HG02571 (cell line): ENCODE measurements around the gene STAT1.

Source experiments
- ATAC-seq: cut with Tn5 transposase; IDR thresholded peaks from one replicate; pipeline ENCODE4 v1.9.1; 2021; ENCODE audit warnings: mild to moderate bottlenecking, moderate library complexity; ENCODE audit not compliant: unreplicated experiment

The STAT1 gene

DNA sequence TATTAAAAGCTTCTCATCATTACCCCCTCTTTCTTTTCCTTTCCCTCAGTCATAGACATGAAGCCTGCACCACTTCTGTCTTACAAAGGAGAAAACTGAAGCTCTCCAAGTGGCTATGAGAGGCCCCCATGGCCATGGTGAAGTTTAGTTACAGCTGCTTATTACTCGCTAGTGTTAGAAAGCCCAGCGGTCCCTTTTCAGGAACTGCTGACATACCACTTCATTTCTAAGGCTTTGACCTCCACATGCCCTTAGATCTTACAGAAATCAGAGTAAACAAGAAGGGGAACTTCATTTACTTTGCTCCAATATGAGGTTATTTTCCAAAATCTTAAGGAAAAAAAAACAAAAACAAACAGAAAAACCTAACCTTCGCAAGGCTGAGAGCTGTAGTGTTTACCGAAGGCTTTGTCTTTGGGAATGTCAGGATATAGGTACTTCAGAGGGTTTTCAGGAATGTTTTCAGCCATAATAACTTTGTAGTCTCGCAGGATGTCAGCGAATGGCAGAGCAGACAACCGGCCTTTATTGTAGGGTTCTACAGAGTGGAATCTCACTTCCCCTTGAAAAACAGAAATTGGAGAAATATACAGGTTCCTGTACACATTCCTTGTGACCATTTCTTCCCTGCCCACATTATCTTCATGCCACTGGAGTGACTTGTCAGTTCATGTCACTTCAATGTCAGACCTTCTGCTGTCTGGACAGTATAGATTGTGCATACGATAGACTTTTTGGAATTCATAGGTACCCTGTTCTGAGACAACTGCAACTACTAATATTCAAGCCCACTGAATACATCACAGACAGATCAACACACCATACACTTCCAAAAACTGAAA is 18.8 kb upstream of the STAT1 start:
- no peak for ATAC-seq

DNA sequence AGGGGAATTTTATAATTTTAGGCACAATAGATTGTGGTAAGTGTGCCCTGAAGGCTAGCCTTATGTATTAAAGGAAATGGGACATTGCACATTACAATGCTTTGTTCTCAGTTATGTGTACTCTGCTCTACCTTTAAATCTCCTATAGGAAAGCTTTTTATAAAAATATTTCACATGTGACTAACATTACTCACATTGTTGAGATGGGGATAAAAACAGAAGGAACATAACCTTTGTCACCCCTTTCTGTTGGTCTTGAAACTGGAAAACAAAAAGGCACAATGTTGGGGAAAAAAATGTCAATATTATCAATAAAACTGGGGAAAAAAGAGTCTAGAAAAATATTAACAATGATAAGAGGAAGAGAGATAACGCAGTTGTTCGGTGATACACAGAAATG is 17.3 kb upstream of the STAT1 start:
- no peak for ATAC-seq

DNA sequence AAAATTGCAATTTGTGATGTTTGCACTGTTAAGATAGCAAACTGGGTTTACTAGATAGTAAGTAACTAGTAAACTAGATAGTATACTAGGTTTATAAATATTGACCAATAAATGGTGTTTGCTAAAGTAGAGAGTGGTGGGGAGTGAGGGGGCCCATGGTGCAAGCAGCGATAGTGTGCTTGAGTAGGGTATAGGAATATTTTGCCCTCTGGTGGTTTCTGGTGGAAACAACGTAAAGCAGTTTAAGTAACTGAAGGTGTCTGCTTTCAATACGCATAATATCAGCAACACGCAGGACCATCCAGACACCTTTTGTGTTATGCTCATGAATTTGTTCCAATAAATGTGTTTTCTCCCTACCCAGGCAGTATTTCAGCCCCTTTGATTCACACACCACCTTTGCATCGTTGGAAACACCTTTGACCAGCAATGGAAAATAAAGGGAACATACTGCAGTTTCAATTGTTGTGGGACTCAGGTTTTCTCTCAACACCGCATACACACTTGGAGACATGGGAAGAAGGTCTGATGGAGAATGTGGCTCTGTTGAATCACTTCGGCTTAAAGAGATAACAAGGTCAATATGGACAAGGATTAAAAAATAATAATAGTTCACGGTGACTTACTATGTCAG is 16.7 kb upstream of the STAT1 start:
- peak; percentile 84 for ATAC-seq

DNA sequence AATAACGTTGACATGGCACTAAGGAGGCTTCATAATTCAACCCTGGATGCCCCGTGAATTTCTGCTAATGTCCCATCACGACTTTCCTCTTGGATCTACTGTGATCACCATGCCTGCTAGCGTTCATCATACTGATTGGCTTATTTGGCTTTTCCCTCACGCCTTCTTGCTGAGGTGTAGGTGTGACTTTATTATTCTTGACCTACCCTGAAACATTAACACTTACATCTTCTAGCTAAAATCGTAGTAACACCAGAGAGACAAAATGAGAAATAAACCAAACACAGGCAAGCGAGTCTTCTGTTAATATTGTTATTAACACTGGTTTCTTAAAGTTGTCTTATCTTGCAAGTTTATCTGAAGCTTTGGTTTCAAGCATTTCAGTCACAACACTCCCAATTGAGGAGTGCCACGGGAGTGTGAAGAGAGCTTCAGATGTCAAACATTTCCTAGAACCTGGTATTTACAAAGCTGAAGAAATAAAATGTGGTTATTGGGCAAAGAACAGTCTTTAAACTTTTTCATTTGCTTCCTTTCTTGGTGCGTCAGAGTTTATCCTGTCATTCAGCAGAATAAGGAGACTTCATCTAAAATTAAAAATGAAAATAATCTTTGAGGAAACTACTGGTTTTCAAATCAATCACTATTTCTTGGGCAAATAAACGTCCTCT is 15.4 kb upstream of the STAT1 start:
- ATAC-seq: no peak

DNA sequence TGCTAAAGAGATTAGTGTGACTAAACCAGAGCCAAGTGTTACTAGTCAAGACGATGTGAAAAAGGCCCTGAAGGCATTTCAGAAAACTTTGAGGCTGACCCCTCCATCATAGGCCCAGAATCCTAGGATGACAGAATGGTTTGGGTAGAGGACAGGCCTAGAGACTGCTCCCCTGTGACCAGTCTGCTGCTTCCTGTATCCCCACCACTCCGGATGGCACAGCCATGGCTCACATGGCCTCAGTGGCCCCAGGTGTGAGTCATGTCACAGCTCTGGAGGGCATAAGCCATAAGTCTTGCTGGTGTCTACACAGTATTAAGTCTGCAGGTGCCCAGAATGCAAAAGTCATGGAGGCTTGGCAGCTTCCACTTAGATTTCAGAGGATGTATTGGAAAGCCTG is 12.4 kb upstream of the STAT1 start:
- no peak for ATAC-seq

DNA sequence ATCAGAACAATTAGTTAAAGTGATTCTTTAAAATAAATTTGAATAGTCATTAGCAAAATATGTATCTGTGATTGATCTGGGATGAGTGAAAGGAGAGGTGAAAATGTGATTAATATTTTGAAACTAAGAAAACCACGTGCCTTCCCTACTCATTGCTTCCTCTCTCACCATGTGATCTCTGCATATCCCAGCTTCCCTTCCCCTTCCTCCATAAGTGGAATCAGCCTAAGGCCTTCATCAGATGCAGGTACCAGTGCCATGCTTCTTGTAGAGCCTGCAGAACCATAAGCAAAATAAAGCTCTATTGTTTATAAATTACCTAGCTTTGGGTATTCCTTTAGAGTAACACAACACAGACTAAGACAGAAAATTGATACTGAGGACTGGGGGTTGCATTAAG is 11.2 kb upstream of the STAT1 start:
- no peak for ATAC-seq

DNA sequence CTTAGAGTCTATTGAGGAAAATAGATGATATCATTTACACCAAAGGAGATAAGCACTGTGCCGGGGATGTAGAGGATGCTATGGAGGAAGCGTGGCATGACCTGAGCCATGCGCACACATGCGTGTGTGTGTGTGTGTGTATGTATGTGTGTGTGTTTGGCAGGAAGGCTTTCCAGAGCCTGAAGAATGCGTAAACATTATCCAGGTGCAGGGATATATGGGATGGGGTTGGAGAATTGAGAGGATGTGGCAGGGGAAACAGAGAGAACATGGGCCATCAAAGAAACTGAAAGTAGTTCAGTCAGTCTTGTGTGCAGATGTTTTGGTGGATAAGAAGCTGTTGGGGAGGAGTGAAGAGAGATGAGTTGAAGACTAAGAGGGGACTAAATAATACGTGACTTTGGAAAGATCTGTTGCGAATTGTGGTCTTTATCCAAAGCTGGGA is 9.3 kb upstream of the STAT1 start:
- no peak for ATAC-seq

DNA sequence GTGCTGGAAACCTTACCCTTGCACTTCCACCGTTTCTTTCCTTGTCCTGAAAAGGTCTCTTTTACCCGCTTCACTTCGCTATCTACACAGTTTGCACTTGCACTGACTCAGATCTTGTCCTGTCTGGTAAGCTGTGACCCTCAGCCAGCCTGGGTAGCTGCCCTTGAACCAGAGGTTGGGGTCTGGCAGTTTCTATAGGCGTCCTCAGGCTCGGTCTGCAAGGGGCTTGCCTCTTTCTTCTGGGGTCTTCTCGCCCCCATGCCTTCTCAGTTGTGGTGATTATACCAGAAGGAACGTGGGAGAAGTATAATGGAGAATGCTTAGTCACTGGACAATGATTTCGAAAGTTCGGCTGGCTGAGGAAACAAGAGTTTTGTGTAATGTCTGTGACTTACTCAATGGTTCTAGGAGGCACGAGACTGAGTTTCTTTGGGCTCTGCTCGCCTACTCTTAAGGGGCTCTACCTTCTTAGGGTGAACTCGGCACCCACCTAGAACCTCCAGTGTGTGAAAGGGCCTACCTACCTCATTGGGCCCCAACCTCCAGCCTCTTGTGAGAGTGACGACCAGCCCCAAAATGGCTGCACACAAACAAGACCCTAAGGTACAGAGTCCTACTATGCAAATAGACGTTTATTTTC is 6.9 kb upstream of the STAT1 start:
- peak; percentile 25 for ATAC-seq

DNA sequence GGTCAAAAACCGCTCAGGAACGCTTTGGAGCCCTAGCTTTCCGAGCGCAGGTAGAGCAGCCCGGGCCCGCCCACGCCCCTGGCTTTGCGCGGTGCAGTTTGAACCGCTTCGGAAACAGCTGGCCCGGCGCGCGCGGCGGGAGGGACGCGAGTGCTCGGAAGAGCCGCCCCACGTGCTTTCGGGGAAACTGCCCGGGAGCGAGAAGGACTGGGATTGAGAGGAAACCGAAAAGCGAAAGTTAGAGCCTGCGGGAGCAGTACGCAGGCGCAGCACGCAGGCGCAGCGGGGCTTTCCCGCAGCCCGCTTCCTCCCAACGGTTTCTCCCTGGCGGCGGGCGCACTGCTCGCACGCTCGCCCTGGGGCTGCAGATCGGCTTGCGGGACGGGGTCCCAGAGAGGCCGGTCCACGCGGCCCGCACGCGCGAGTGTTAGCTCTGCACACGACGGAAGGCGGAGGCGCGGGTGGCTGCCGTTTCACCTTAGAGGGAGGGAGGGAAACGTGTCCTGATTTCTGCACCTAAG is 6.3 kb upstream of the STAT1 start:
- peak; percentile 68 for ATAC-seq

DNA sequence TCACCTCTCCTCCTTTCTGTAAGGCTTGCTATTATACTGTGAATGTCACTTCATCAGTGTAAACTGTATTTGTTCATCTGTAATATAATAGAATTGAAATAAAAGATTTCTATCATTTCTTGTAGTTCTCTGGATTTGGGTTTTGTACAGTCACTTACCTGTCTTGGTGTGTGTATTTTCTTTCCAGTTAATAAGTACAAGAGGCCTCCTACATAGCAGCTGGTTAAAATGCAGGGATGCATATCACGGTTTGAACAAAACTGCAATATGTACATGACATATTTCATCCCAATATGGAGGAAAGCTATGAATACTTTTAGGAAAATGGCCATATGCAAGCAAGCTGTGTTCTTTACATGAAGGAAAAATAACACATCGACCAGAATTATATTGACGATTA is 5.4 kb upstream of the STAT1 start:
- ATAC-seq: no peak

DNA sequence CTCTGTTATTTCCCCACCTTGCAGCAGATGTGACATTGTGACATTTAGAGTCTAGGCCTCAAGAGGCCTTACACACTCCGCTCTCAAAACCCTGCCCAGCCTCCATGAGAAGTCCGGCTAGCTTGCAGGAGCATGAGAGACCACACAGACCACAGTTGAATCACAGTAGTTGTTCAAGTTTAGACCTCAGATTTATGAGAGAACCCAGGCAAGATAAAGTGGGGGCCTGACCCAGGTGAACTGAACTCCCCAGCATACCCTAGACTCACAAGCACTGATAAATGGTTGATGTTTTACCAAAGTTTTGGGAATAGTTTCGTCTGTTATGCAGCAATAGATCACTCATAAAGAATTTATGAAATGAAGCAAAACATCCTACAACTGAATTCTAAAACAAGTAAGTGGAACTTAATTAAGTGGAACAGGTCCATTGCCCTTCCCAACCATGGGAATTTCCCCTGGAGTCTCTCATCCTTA is 4.7 kb upstream of the STAT1 start:
- ATAC-seq: no peak

DNA sequence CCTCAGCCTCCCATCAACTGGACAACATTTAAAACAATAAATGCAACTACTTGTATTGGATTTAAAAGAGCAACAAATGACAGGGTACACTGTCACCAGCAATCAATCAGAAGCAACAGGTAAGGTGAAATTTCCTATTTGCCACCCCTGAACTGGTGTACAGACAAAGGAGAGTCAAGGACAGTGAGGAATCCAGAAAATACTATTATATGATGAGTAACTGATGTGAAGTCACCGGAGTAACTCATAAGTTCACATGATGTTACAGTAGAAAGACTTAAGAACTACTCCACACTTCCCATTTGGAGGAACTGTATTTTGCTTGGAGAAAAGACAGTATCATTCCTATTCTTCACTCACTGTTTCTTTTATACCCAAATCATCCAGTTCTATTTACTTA is 4.1 kb upstream of the STAT1 start:
- no peak for ATAC-seq

DNA sequence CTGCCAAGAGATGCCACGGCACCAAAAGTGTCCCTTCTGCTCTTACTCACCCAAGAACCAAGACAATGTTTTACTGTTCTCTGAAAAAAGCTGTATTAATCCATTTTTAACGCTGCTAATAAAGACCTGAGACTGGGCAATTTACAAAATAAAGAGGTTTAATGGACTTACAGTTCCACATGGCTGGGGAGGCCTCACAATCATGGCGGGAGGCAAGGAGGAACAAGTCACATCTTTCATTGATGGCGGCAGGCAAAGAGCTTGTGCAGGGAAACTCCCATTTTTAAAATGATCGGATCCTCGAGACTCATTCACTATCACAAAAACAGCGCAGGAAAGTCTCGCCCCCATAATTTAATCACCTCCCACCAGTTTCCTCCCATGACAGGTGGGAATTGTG is 1.9 kb upstream of the STAT1 start:
- no peak for ATAC-seq

DNA sequence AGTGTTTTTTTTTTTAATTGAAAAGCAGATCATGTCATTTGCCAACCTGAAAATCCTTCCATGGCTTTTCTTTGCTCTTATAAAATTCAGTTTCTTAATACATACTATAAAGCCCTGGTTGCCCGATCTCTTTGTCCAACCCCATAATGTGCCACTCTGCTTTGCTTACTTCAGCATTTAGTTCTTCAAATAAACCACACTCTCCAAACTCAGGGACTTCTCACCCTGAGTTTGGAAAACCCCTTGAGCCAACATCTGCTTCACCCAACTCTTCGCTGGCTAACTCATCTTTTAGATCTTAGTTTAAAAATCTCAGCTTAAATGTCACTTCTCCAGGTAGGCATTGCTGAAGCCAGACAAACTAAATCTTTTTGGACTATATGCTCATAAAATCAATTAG is 1.3 kb upstream of the STAT1 start:
- ATAC-seq: no peak

DNA sequence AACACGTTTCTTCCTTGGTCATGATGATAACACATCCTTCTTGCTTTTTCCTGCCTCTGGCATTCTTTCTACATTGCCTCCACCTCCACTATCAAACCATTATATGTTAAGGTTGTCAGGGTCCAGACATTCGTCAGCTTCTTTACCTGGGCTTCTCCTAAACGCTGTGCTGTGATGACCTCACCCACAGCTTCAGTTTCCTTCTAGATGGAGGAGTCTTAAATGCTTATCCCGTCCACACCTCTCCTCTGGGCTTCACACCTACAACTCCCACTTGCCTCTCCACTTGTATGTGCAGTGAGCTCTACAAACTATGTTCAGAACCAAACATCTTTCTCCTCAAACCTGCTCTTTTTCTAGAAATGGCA is 666 bp upstream of the STAT1 start:
- ATAC-seq: no peak

DNA sequence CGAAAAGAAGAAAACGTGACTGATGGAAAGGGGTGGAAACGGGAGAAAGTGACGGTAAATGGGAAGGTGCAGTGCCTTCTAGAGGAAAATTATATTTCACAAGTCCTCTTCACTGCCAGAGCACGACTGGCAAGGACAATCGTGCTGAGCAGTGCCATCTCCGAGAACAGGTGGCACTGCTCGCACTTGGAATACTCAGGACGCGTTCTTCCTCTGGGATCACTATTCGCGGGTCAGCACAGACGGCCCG is 364 bp downstream of the STAT1 start:
- no peak for ATAC-seq

DNA sequence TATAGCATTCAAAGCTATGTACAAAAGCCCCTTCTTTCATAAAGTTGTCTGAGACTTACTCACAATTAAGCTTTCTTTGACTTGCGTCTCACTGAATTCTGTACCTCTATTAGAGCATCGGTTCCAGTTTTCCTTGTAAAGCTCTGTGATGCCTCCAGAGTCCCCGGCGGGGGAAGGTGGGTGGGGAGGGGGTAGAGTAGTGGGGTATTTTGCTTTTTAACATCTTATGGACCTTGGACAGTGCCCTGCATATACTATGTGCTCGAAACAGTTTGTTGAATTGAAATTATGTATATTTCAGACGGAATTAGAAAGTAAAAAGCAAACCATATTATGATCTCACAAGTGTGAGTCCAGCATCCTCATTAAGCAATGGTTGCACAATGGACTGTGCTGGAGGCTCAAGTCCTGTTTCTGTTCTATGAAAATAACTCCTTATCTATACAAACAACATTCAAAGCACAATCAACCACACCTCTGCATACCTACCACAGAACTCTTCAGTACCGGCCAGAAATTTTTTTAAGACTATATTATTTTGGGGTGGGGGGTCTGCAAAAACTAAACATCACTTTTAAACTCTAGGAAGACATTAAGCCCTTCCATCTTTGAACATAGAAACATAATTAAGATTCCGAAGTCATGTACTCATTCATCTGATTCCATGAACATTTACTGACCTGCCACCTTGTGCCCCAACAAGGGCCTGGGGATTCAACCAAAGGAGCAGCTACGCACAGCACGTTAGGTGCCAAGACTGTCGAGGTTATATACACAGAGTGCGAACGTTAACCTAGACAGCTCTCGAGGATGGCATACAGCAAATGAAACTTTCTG is 908 bp downstream of the STAT1 start:
- no peak for ATAC-seq

DNA sequence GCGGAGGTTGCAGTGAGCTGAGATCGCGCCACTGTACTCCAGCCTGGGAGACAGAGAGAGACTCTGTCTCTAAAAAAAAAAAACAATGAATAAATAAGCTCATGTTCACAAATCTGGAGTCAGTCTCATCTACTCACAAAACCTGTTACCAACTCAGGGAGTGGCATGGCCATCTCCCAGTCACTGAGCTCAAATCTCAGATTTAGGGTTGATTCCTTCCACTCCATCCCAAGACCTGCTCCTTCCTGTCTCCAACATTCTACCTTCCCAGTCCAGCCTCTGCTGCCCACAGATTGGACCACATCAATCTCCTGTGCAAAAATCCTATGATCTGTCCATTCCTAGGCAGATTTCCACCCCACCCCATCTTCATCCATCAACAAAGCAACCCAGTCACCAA is 1.6 kb downstream of the STAT1 start:
- no peak for ATAC-seq

DNA sequence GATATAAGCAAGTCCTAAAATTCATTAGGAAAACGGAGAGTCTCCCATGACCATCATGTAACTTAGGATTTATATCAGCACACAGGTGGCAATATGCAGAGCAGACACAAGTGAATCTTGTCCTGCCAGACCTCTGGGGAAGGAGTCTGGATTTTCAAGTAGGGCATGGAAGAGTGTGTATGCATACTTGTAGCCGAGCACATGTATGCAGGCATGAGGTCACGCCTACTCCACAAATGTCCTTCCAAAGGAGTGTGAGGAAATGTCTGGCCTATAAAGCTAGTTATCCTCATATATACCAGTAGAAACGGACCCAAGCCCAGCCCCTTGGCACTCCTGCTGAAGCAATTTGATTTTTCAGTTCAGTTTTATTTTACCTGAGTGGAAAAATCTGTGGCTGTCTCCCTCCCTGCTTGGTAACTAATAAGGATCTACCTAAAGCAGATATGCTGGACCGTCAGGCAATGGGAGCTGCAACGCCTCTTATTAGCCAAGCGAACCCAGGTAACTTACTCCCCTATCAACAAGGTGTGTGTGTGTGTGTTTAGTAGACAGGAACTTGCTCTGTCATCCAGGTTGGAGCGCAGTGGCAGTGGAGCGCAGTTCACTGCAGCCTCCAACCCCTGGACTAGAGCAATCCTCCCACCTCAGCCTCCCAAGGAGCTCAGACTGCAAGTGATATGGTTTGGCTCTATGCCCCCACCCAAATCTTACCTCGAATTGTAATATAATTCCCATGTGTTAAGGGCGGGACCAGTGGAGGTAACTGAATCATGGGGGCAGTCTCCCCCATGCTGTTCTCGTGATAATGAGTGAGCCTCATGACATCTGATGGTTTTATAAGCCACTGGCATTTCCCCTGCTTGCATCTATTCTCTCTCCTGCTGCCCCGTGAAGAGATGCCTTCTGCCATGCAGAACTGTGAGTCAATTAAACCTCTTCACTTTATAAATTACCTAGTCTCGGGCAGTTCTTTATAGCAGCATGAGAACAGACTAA is 2.8 kb downstream of the STAT1 start:
- no peak for ATAC-seq
